Activated CD4-positive, alpha-beta memory T cell treated with anti-CD3 and anti-CD28 coated beads for 36 hours (primary cell): ENCODE measurements around the gene OR52L1. TPM values are rescaled to one million over a fixed set of nuclear protein-coding genes. Genes with fewer than 3 reads are reported as not detected.
"Not testable (repeated sequence)": the region's sequence is repeated elsewhere in the genome, so short reads cannot be mapped to it uniquely, and the experiment has no call there.

Experiments used
- CTCF ChIA-PET: fragments of 350-600 bp; sonication (Branson Sonifier 250); formaldehyde crosslinking; loops from one replicate; lab custom pipeline; 2021; ENCODE audit warnings: antibody characterized with exemption, inconsistent platforms; lab: Charles Lee
- POLR2A ChIA-PET: fragments of 350-600 bp; sonication (Branson Sonifier 250); formaldehyde crosslinking; loops from one replicate; lab custom pipeline; 2021; ENCODE audit warnings: antibody characterized with exemption; lab: Charles Lee
- DNase-seq: peaks from one replicate; pipeline ENCODE4 v3.0.0-alpha.2; 2020
- H3K27ac Mint-ChIP-seq: one replicate; pipeline ENCODE4 v1.8.0; 2021; ENCODE audit warnings: mixed read lengths
- H3K27me3 Mint-ChIP-seq: one replicate; pipeline ENCODE4 v1.8.0; 2021; ENCODE audit warnings: mixed read lengths
- H3K36me3 Mint-ChIP-seq: one replicate; pipeline ENCODE4 v1.8.0; 2021; ENCODE audit warnings: mixed read lengths
- H3K4me1 Mint-ChIP-seq: one replicate; pipeline ENCODE4 v1.8.0; 2021; ENCODE audit warnings: low read depth, mixed read lengths
- H3K4me3 Mint-ChIP-seq: one replicate; pipeline ENCODE4 v1.8.0; 2021; ENCODE audit warnings: mild to moderate bottlenecking, mixed read lengths
- H3K9me3 Mint-ChIP-seq: one replicate; pipeline ENCODE4 v1.8.0; 2021; ENCODE audit warnings: mixed read lengths
- intact Hi-C: fragments of 100-400 bp; cut with micrococcal nuclease; formaldehyde crosslinking; loops from one replicate; pipeline ENCODE4 v1.15.1; 2023
- total RNA-seq, 2 experiments: library from RNA; stranded (reverse); gene quantifications; one replicate each; pipeline ENCODE4 v1.2.3, GENCODE V29; 2021

The OR52L1 gene
- total RNA-seq, 2 experiments from 2014 or later: not detected

DNA sequence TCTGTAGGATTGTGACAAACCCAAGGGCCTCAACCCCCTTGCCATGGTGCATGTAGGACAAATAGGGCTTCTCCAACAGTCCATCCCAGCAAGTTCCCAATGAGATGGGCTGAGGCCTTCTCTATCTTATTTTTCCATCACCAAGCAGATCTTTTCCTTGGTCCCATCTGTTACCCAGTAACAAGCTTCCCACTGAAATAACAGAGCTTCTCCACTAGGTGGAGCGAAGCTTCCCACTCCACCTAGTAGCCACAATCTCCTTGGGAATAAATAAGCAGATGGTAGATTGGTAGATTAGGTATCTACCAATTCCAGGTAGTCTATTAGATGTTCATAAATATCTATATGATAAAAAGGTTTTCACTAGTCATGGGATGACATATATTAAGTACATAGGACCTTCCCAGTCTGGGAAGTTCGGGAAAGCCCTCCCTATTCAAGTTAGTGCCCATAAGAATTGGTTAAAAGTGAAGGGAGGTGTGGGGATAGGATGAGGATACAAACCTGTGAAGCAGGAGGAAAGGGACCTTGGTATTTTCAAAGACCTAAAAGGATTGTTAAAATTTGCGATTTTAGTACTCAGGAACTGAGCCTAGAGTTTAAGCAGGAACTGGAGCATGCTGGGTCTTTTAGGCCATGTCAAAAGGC, 5.9 kb upstream of the OR52L1 start:
- no peak overlapping the region for H3K4me3 Mint-ChIP-seq
- no peak for DNase-seq
- no peaks in the 10 kb centered on the region for H3K27me3 Mint-ChIP-seq
- H3K36me3 Mint-ChIP-seq: no peaks in the 10 kb centered on the region
- H3K27ac Mint-ChIP-seq: no peak overlapping the region
- no peaks in the 10 kb centered on the region for H3K4me1 Mint-ChIP-seq
- no peaks in the 10 kb centered on the region for H3K9me3 Mint-ChIP-seq
- ChIA-PET CTCF (interaction anchor here (0.6 to 1.3 kb wide), 4 partner anchors 11 to 370 kb away, joined by 3 to 9 read pairs (median 6); no protein-coding TSS in a partner anchor), POLR2A (no interaction called here)
- intact Hi-C loops: loop anchor here (5.0 kb wide), 1 partner anchor 360 kb away; no protein-coding TSS in a partner anchor

DNA sequence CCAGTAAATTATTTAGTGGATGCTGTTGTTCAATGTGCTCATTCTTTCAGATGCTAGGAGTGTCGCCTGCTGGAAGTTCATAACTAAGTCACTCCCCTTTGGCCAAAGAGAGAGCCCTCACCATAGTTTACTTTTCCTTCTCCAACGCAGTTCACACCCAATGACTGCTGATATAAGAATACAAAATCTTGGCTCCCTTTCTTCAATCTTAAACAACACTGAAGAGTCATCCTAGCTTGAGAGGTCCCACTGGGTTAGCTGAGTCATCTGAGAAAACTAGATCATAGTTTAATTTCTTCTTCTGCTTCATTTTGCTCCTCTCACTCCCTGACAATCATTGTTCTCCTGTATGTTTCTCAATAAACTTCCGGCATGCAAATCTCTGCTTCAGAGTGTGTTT, 5.4 kb upstream of the OR52L1 start:
- intact Hi-C loops: loop anchor here (5.0 kb wide), 1 partner anchor 360 kb away; no protein-coding TSS in a partner anchor
- no peak overlapping the region for H3K4me3 Mint-ChIP-seq
- CTCF ChIA-PET: interaction anchor here (0.6 to 1.3 kb wide), 5 partner anchors 11 to 371 kb away, joined by 3 to 9 read pairs (median 3); no protein-coding TSS in a partner anchor

DNA sequence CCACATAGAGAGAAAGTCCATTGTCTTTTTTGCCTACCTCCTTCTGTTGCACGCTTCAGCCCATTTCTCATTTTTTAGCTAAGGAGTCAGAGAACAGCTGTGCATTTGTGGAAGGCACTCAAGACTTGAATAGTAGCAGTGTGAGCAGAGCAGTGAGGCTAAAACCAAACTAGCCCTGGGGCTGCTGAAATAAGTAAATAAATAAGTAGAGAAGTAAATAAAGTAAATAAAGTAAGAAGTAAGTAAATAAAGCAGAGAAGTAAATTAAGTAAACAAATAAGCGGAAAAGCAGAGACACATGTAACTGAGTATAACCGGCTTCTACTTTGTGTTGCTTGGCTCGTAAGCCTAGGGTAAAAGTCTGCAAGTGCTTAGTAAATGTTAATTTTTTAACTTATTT, 2.4 kb upstream of the OR52L1 start:
- Mint-ChIP-seq H3K4me1 (no peaks in the 10 kb centered on the region), H3K36me3 (no peaks in the 10 kb centered on the region), H3K27ac (no peak overlapping the region), H3K4me3 (no peak overlapping the region), H3K27me3 (peaks cover 4% of the 10 kb centered on the region), H3K9me3 (no peaks in the 10 kb centered on the region)
- intact Hi-C loops: no loop called here
- no peak for DNase-seq
- CTCF ChIA-PET: no interaction called here
- POLR2A ChIA-PET: no interaction called here

More for the DNA sequence above, 5.4 kb upstream of the OR52L1 start:
- POLR2A ChIA-PET: no interaction called here
- no peaks in the 10 kb centered on the region for H3K4me1 Mint-ChIP-seq
- peaks cover under 1% of the 10 kb centered on the region for H3K27me3 Mint-ChIP-seq
- DNase-seq: no peak
- H3K36me3 Mint-ChIP-seq: no peaks in the 10 kb centered on the region
- H3K27ac Mint-ChIP-seq: no peak overlapping the region
- no peaks in the 10 kb centered on the region for H3K9me3 Mint-ChIP-seq

DNA sequence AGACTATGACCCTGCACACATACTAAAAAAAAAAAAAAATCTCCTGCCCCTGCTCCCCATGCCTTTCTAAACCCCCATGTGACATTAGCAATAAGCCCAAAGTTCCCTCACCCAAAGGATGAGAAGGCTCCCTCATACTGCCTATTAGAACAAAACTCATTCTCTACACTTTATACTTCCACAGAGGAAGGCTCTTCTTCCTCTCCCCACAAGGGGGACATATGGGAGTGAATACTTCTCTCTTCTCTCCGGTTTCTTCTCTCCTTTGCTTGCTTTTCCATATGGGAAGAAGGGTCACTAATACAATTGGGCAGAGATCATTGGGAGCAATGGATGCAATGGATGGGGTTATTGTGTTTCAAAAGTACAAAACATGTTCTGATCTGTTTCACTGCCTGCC, 3.3 kb downstream of the OR52L1 start:
- POLR2A ChIA-PET: no interaction called here

DNA sequence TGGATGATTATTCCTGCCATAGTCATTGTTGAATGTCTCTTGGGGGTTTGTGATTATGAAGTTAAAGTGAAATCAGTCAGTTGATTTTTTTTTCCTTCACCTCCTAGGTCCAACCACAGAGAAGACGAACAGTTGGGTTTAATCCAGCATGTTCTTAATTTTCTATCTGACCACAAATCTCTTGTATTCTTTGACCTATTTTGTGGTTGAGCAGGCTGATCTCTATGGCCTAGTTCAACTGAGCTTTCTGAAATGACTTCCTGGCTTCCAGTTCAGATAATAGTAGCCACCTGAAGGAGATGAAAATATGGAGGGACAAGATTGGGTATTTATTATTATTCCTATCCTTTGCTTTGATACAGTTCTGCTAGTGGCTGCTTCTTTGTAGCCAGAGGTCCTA, 13.3 kb downstream of the OR52L1 start:
- Mint-ChIP-seq H3K27ac (no peak overlapping the region), H3K4me1 (peaks cover 3% of the 10 kb centered on the region), H3K27me3 (no peaks in the 10 kb centered on the region), H3K9me3 (peaks cover 5% of the 10 kb centered on the region), H3K36me3 (no peaks in the 10 kb centered on the region), H3K4me3 (no peak overlapping the region)
- no peak for DNase-seq
- ChIA-PET POLR2A (no interaction called here), CTCF (no interaction called here)
- intact Hi-C loops: no loop called here

More for the DNA sequence above, 3.3 kb downstream of the OR52L1 start:
- no peak for DNase-seq
- intact Hi-C loops: no loop called here
- Mint-ChIP-seq H3K9me3 (peaks cover 14% of the 10 kb centered on the region), H3K27ac (no peak overlapping the region), H3K27me3 (peaks cover 13% of the 10 kb centered on the region), H3K36me3 (no peaks in the 10 kb centered on the region), H3K4me1 (no peaks in the 10 kb centered on the region), H3K4me3 (no peak overlapping the region)
- CTCF ChIA-PET: no interaction called here

DNA sequence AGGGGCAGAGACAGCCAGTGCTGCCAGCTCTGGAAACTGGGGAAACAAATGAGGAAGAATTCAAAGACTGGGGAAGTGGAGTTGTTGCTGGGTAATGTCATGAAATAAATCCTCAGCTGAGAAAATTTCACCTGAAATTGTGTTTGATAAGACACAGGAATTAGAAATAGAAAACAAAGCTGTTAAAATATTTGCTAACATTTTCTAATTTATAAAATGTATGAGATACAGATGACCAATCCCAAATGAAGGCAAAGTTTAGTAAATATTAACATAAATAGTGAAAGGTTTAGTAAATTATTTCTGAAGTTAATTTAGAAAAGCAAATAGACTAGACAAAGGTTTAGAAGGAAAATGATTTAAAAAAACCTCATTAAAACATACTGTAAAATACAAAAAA, 18.4 kb downstream of the OR52L1 start, which contains the start of gene OR56A5:
OR56A5 (minus strand) TSS at position 101 of the 400 bp plus-strand sequence; CDS start at position 101, 0 bp downstream.
- no peak for DNase-seq
- Mint-ChIP-seq H3K9me3 (peaks cover 8% of the 10 kb centered on the region), H3K4me1 (peaks cover under 1% of the 10 kb centered on the region), H3K27ac (no peak within 1 kb of the TSS), H3K36me3 (no peaks in the 10 kb centered on the region), H3K4me3 (no peak within 1 kb of the TSS), H3K27me3 (peaks cover 2% of the 10 kb centered on the region)
- intact Hi-C loops: no loop called here
- ChIA-PET POLR2A (no interaction called here), CTCF (no interaction called here)

DNA sequence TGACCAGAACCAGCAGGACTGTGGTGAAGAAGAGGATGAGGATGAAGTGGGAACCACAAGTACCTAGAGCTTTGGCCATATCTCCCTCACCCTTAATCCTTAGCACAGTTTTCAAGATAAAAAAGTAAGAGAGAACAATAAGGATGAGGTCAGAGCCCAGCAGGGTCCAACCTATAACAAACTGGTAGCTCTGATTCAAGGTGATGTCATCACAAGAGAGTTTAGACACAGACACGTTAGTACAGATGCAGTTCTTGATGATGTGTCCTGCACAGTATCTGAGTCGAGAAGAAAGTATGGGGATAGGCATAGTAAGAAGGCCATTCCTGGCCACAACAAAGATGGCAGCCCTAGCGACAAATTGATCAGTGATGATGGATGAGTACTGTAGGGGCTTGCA, 19.1 kb downstream of the OR52L1 start:
- H3K9me3 Mint-ChIP-seq: peaks cover 14% of the 10 kb centered on the region

DNA sequence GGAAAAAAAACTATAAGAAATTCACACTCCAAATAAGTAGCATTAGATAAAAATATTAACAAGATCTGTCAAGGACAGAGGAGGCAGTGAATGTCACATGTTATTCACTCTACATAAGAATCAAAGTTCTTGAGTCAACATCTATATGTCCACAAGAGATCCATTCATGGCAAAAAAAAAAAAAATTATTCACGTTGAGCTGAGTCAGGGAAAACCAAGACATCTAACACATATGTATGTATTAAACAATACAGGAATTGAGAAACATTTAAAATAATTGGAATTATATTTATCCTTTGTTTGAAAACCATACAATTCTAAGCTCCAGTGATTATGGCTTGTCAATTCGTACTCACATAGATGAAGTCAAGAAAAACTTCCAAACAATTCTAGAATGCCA, 19.8 kb downstream of the OR52L1 start:
- Mint-ChIP-seq H3K9me3 (peaks cover 17% of the 10 kb centered on the region), H3K27me3 (peaks cover 2% of the 10 kb centered on the region), H3K4me1 (no peaks in the 10 kb centered on the region), H3K4me3 (no peak overlapping the region), H3K36me3 (no peaks in the 10 kb centered on the region), H3K27ac (no peak overlapping the region)
- intact Hi-C loops: no loop called here
- no peak for DNase-seq
- ChIA-PET POLR2A (interaction anchor here (0.7 kb wide), 1 partner anchor 580 kb away, joined by 3 read pairs; no protein-coding TSS in a partner anchor), CTCF (no interaction called here)

More for the DNA sequence above, 19.1 kb downstream of the OR52L1 start:
- Mint-ChIP-seq H3K4me3 (no peak overlapping the region), H3K27ac (no peak overlapping the region), H3K36me3 (no peaks in the 10 kb centered on the region), H3K4me1 (no peaks in the 10 kb centered on the region), H3K27me3 (peaks cover 2% of the 10 kb centered on the region)
- no peak for DNase-seq
- CTCF ChIA-PET: no interaction called here
- POLR2A ChIA-PET: interaction anchor here (0.7 kb wide), 1 partner anchor 579 kb away, joined by 3 read pairs; no protein-coding TSS in a partner anchor
- intact Hi-C loops: no loop called here

DNA sequence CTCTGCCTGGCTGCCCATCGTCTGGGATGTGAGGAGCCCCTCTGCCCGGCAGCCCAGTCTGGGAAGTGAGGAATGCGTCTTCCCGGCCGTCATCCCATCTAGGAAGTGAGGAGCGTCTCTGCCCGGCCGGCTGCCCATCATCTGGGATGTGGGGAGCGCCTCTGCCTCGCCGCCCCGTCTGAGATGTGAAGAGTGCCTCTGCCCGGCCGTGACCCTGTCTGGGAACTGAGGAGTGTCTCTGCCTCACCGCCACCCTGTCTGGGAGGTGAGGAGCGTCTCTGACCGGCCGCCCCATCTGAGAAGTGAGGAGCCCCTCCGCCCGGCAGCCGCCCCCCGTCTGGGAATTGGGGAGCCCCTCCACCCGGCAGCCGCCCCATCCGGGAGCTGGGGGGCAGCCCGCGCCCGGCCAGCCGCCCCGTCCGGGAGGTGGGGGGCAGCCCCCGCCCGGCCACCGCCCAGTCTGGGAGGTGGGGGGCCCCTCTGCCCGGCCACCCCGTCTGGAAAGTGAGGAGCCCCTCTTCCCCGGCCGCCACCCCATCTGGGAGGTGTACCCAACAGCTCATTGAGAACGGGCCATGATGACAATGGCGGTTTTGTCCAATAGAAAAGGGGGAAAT, 26.0 kb downstream of the OR52L1 start:
- H3K4me3 Mint-ChIP-seq, H3K27me3 Mint-ChIP-seq, H3K36me3 Mint-ChIP-seq, intact Hi-C loops, CTCF ChIA-PET, H3K27ac Mint-ChIP-seq, H3K4me1 Mint-ChIP-seq, DNase-seq, POLR2A ChIA-PET: not testable (repeated sequence)
- H3K9me3 Mint-ChIP-seq: peaks cover 33% of the 10 kb centered on the region

DNA sequence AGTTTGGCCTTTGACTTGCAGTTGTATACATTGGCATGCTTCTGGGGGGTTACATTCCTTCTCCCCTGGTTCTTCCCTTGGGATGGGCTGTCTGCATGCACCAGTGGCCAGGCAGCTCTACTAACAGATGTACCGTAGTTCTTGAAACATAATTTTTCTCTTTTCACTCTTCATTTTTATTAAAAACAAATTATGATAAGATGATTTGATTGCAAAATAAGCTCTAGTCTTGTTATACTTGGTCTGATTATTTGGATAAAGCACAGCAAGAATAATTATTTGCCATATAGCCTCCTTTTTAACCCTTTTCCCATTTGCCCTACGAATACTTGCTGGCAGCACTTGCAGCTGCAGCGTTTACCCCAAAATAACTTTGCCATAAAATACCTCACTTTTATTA, 31.2 kb downstream of the OR52L1 start:
- H3K9me3 Mint-ChIP-seq: peaks cover 8% of the 10 kb centered on the region
- DNase-seq: no peak
- H3K36me3 Mint-ChIP-seq: no peaks in the 10 kb centered on the region
- CTCF ChIA-PET: no interaction called here
- POLR2A ChIA-PET: no interaction called here
- peaks cover 1% of the 10 kb centered on the region for H3K27me3 Mint-ChIP-seq
- H3K4me3 Mint-ChIP-seq: no peak overlapping the region
- no peaks in the 10 kb centered on the region for H3K4me1 Mint-ChIP-seq
- H3K27ac Mint-ChIP-seq: no peak overlapping the region
- intact Hi-C loops: no loop called here

DNA sequence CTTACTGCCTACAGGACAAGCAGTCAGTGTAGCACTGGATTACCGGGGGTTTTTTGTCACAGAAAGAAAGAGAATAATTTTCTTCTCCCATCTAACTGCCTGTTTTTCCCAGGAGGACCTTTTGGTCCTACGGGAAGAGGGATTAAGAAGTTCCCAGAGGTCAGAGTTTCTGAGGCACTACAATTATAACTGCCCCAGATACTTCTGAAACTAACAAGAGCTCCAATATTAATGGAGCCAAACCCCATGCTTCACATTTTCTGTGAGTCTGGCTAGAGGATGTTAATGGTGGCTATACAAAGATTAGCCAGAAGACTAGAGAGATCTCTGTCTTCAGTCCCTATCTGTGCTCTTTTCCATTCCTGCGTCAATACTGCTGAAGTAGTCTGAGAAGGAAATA, 44.8 kb downstream of the OR52L1 start, which contains the start of gene OR56A3:
OR56A3 (plus strand) TSS at position 301 of the 400 bp plus-strand sequence. CDS start 5,096 bp downstream, outside the sequence.
- no peaks in the 10 kb centered on the region for H3K9me3 Mint-ChIP-seq
- POLR2A ChIA-PET: no interaction called here
- H3K27ac Mint-ChIP-seq: no peak within 1 kb of the TSS
- intact Hi-C loops: no loop called here
- DNase-seq: no peak
- H3K4me3 Mint-ChIP-seq: no peak within 1 kb of the TSS
- CTCF ChIA-PET: no interaction called here
- no peaks in the 10 kb centered on the region for H3K27me3 Mint-ChIP-seq
- no peaks in the 10 kb centered on the region for H3K4me1 Mint-ChIP-seq
- no peaks in the 10 kb centered on the region for H3K36me3 Mint-ChIP-seq

DNA sequence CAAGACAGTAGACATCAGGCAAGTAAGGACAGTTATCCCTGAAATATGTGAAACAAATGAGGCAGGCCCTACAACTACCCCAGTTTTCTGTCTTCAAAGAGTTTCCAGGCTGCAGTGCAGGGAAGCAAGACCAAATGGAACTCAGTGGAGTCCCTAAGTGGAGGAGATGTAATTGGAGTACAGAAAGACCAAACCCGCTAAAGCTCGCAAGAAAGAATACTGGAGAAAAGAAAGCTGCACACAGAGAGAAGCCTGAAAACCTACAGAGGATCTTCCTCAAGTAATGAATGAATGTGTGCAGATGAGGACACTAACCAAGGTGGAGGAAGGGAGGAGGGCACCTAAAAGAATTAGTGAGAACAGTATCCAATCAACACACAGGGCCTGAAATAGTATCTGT, 46.0 kb downstream of the OR52L1 start:
- Mint-ChIP-seq H3K9me3 (no peaks in the 10 kb centered on the region), H3K4me1 (no peaks in the 10 kb centered on the region), H3K36me3 (no peaks in the 10 kb centered on the region), H3K27me3 (no peaks in the 10 kb centered on the region), H3K4me3 (no peak overlapping the region), H3K27ac (no peak overlapping the region)
- CTCF ChIA-PET: no interaction called here
- POLR2A ChIA-PET: no interaction called here
- no peak for DNase-seq
- intact Hi-C loops: no loop called here
